ENCODE data around the gene PIM3.
A peak's percentile ranks its signal among the peaks of the same experiment; 100 is the strongest.

The PIM3 gene

GRCh38 chr22:49992921-49993648 lies 32.5 kb downstream of the PIM3 start:
- DNase-seq, result peak; percentile 22

DNA sequence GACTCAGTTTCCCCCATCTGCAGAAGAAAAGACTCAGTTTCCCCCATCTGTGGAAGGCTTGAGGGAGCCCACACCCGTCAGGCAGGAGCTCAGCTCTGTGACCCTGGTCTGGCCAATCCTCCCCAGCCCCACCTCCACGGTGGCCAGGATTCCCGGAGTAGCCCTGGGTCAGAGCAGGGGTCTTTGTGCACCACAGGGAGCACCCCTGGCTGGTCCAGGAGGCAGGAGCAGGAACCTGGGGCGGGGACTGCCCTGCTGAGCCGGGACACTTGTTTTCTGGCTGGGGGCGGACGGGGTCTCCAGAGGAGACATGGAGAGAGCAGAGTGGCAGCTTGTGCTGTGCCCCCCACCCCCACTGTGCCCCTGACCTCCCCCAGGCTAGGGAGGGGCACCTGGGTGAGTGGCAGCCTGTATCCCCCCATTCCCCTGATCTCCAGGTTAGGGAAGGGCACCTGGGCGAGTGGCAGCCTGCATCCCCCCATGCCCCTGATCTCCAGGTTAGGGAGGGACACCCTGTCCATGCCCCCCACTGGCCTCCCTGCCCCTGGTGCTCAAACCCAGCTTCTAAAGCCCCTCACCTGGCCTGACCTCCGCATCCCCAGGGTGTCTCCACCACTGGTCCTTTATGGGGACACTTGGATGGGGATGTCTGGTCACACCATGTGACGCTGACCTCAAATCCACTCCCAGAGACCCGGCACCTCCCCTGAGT lies 33.2 kb downstream of the PIM3 start:
- DNase-seq, result no peak

GRCh38 chr22:49994361-49995040 lies 33.9 kb downstream of the PIM3 start:
- DNase-seq, result no peak

GRCh38 chr22:49995041-49995360 lies 34.4 kb downstream of the PIM3 start:
- no peak for DNase-seq

DNA sequence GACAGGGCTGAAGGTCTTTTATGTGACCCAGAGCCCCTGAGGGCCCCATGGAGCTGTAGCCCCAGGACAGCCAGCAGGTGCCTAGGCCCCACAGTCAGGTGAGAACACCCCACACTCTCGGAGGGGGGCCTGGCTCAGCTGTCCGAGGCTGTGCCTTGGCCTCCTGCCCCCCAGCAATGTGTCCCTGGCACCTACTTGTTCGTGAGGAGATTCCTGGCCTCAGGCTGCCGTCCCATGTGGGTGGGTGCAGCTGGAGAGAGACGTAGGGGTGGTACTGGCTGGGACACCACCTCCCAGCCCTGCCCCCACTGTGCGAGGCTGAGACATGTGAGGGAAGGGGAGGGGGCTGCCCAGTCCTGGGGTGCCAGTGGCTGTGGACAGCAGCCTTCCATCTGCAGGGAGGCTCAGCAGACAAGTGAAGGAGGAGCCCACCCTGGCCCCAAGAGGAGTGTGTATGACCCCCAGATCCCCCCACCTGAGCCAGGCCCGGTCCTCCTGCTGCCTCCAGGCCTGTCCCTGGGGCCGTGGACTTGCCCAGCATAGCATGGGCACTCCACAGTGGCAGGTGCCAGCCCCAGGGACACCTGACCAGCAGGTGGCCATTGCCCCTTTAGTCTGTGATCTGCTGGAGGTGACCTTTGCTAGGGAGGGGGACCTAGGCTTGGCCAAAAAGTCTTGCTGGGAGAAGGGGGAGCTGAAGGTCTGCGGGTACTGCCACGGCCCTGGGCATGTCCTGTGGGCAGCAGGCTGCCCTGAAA lies 35.0 kb downstream of the PIM3 start:
- DNase-seq, result no peak

GRCh38 chr22:49996119-49996517 lies 35.5 kb downstream of the PIM3 start:
- DNase-seq, result no peak

DNA sequence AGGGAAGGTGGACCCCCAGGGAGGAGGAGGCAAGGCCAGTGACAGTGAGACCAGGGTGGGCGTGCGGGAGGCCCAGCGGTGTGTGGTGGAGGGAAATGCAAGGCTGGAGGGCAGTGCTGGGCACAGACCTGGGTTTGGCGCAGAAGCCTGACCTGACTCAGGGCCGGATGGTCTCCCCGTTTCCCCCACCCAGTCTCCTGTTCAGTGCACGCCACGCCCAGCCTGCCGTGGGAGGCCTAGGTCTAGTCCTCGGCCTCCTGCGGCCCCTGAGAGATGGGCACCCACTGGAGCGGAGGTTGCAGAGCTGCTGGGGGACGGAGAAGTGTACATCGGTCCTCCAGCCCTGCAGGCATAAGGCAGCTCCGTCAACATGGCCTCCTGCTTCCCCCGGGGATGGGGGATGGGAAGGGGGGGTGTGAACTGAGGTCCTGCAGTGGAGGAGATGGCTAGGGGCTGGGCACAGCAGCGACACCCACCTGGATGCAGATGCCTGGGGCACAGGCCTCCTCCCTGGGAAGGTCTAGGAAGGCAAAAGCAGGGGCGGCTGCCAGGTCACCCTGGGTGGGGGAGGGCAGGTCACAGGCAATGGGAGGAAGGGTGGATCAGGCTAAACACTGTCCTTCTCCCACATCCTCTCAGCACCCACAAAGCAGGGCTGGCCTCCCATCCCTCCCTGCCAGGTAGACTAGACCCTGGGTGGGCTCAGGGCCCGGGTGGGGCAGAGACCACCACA lies 36.1 kb downstream of the PIM3 start:
- DNase-seq, result no peak

DNA sequence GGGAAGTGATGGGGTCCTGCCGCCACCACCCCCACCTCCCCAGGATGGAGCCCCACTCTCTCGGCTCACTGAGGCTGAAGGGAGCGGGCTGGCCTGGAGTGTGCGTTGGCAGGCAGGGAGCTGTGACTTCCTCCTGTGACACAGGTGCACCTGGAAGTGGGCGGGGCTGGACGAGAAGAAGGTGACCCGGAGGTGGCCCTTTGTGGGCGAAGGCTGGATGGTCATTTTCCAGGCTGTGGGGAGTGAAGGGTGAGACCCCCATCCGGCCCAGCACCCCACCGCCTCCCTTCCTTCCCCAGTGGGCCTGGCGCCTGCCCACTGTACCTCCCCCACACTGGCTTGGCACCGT lies 36.7 kb downstream of the PIM3 start:
- DNase-seq, result peak; percentile 22

GRCh38 chr22:49997932-49998717 lies 37.6 kb downstream of the PIM3 start:
- DNase-seq, result no peak

- DNase-seq, result no peak
Measured at GRCh38 chr22:49998718-49999062, 38.1 kb downstream of the PIM3 start.

DNA sequence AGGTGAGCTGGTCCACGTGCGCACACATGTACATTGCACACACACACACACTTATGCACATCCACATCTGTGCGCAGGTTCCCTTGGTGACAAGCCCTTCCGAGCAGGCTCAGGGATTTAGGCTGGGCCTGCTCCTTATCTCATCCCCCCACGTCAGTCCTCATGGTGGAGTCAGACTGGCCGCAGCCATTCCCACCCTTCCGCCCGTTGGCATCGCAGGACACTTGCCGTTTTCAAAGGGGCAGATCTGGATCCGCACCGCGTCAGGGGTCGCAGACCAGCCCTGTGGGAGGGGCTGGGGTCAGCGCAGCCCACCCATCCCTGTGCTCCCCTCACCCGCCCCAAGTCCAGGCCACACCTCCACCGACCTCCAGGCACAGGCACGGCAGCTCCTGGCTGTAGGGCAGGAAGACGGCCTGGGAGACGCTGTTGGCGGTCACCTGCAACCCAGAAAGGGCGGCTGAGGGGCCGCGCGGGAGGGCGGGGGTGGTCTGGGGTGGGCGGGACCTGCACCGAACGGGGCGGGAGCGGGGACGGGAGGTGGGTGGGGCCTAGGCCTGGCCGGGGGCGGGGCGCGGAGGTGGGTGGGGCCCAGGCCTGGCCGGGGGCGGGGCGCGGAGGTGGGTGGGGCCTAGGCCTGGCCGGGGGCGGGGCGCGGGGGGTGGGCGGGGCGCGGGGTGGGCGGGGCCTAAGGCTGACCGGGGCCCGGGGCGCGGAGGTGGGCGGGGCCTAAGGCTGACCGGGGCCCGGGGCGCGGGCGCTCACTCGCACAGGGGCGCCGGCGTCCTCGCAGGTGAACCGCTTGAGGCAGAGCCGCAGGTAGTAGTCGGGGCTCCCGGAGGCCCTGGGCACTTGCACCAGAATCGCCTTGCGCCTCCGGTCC lies 38.7 kb downstream of the PIM3 start:
- no peak for DNase-seq

GRCh38 chr22:49999946-50000586 lies 39.5 kb downstream of the PIM3 start:
- DNase-seq, result no peak

DNA sequence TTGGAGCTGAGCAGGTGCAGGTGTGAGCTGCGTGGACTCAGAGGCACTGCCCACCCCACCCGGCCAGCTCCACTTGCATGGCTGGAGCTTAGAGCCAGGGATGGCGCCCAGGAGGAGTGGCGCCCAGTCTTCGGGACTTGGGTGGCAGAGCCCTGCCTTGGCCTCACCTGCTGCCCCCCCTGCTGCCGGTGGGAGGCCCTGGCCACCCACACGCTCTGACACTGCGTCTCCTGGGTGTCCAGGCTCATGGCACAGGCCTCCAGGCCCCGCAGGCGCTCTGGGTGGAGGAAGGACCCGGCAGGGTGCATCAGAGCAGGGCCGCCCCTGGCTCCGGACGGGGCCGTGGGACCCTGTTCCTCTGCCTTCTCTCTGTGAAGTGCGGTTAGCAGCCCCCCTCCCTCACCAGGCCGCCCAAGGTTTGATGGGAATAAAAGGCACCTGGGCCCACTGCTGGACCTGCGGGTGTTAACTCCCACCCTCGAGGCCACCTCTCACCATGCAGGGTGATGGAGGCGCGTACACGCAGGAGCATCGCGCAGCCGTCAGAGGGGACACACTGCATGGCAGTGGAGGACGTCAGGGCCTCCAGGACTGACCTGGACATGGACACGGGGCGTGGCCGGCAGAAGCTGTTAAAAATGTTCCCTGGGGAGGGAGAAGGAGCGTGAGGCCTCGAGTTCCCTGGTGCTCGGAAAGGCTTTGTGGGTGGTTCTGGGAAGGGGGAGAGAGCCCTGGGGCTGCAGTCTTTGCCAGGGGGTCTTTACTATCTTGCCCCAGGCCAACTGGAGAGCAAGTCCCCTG lies 40.2 kb downstream of the PIM3 start:
- DNase-seq, result no peak

DNA sequence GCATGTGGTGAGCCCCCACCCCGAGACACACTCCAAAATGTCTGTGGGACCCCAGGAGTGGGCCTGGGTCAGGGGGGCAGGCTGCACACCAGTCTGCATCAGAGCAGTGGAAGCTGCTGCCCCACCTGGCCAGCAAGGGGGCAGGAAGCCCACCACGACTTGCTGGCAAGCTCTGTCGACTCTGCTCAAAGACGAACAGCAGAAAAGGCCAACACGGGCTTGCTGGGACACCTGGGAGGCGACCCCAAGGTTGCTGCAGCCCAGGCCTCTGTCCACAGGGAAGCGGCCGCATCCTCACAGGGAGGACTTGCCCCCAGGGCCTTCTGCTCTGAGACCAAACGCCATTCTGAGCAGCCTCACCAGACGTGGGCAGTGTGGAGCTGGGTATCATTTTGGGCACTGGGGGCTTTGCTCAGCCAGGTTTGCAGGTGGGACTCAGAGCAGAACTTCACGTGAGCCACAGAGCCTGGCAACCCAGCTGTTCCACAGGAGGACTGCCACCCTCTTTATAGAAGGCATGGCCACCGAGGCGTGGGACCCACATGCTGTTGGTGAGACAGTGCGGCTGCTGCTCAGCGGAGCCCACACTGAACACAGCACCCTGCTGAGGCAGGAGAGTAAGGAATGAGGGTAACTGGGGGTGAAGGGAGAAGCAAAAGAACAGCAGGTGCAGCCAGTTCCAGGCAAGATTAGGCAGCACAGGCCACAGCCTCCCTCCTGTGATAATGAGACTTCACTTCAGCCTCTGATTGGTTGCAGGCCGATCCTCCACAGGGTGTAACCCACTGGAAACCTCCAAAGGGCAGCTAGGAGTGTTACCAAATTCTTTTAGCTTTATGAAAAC lies 41.0 kb downstream of the PIM3 start:
- no peak for DNase-seq

DNA sequence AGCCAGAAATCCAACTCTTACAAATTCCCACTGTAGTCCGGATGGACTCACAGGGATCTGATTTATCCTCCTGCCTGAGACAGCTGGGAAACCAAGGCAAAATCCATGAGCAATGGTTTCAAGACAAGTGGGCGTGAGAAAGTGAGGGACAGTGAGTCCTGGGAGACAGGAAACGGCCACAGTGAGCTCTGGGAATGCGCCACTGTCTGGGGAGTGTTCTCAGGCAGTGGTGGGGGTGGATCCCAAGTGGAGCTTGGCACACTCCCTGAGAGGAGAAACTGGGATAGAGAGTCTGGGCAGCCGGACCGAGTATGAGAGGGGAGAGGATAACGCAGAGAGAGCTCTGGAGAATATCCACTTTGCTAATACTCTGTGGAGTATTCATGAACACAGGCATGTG lies 42.2 kb downstream of the PIM3 start:
- DNase-seq, result no peak

GRCh38 chr22:50004918-50005317 lies 44.3 kb downstream of the PIM3 start:
- no peak for DNase-seq

- peak; percentile 47 for DNase-seq
Measured at GRCh38 chr22:50007057-50007511, 46.5 kb downstream of the PIM3 start.
